Neural cell (in vitro differentiated cells): ENCODE measurements around the gene KCTD13. TPM values are rescaled to one million over a fixed set of nuclear protein-coding genes. Genes with fewer than 3 reads are reported as not detected.
A peak's percentile ranks its signal among the peaks of the same experiment; 100 is the strongest.

ENCODE experiments used
- H2AFZ ChIP-seq: fragments of 200-600, 300-800 bp; sonication (generic), shearing (Covaris generic); 2 replicates; pipeline ENCODE4 v1.6.0; 2014; ENCODE audit warnings: low read depth, mild to moderate bottlenecking, antibody characterized with exemption, low read length, moderate library complexity
- H3F3A ChIP-seq: fragments of 200-600 bp; shearing (Covaris generic); 2 replicates; pipeline ENCODE4 v1.6.1; 2016; ENCODE audit warnings: mild to moderate bottlenecking, moderate library complexity, mixed read lengths, antibody characterized with exemption, low read length; ENCODE audit not compliant: insufficient read depth, poor library complexity, severe bottlenecking
- H3K27ac ChIP-seq: fragments of 200-600, 300-800 bp; sonication (generic), shearing (Covaris generic); 2 replicates; pipeline ENCODE4 v1.5.1; 2014; ENCODE audit warnings: mild to moderate bottlenecking, low read length, moderate library complexity
- H3K27me3 ChIP-seq: fragments of 300-800, 200-600 bp; sonication (generic), shearing (Covaris generic); 2 replicates; pipeline ENCODE4 v1.6.0; 2014; ENCODE audit warnings: mild to moderate bottlenecking, low read depth, low read length, moderate library complexity; ENCODE audit not compliant: insufficient read depth
- H3K36me3 ChIP-seq: fragments of 300-800, 200-600 bp; sonication (generic), shearing (Covaris generic); 2 replicates; pipeline ENCODE4 v1.5.1; 2014; ENCODE audit warnings: mild to moderate bottlenecking, antibody characterized with exemption, low read length, moderate library complexity; ENCODE audit not compliant: insufficient read depth
- H3K4me2 ChIP-seq: fragments of 300-800, 200-600 bp; sonication (generic), shearing (Covaris generic); 2 replicates; pipeline ENCODE4 v1.6.0; 2014; ENCODE audit warnings: mild to moderate bottlenecking, low read length
- H3K4me3 ChIP-seq: fragments of 300-800, 200-600 bp; sonication (generic), shearing (Covaris generic); 2 replicates; pipeline ENCODE4 v1.5.1; 2014; ENCODE audit warnings: mild to moderate bottlenecking, low read length, moderate library complexity
- H3K79me2 ChIP-seq: fragments of 200-600 bp; shearing (Covaris generic); replicated peaks from 2 replicates; pipeline ENCODE4 v1.6.0; 2014; ENCODE audit warnings: mild to moderate bottlenecking, low read length, moderate library complexity; ENCODE audit not compliant: insufficient read depth
- H3K9ac ChIP-seq: fragments of 300-800, 200-600 bp; sonication (generic), shearing (Covaris generic); 2 replicates; pipeline ENCODE4 v1.6.1; 2016; ENCODE audit warnings: mild to moderate bottlenecking, low read length, mixed read lengths
- H3K9me2 ChIP-seq: fragments of 200-600 bp; shearing (Covaris generic); 2 replicates; pipeline ENCODE4 v1.6.1; 2016; ENCODE audit warnings: mild to moderate bottlenecking, low read length, mixed read lengths; ENCODE audit not compliant: insufficient read depth
- H3K9me3 ChIP-seq: fragments of 200-600, 300-800 bp; sonication (generic), shearing (Covaris generic); 2 replicates; pipeline ENCODE4 v1.6.1; 2016; ENCODE audit warnings: mild to moderate bottlenecking, mixed run types, low read length, moderate library complexity, mixed read lengths
- H4K20me1 ChIP-seq: fragments of 200-600 bp; shearing (Covaris generic); 2 replicates; pipeline ENCODE4 v1.6.1; 2016; ENCODE audit warnings: mild to moderate bottlenecking, mixed run types; ENCODE audit not compliant: insufficient read depth
- EP300 ChIP-seq: fragments of 450-650 bp; conservative IDR thresholded peaks from 2 replicates; pipeline ENCODE4 v1.6.1; 2014; ENCODE audit warnings: antibody characterized with exemption, mild to moderate bottlenecking, moderate library complexity; ENCODE audit not compliant: poor library complexity, severe bottlenecking
- EZH2 ChIP-seq: fragments of 200-600, 300-800 bp; shearing (Covaris generic), sonication (generic); IDR thresholded peaks from 2 replicates; pipeline ENCODE4 v1.6.1; 2014; ENCODE audit warnings: antibody characterized with exemption, low read length, borderline replicate concordance, mild to moderate bottlenecking; ENCODE audit not compliant: insufficient read depth, poor library complexity, severe bottlenecking
- MXI1 ChIP-seq: fragments of 450-650 bp; conservative IDR thresholded peaks from 2 replicates; pipeline ENCODE4 v1.6.1; 2014; ENCODE audit warnings: antibody characterized with exemption, mild to moderate bottlenecking; ENCODE audit not compliant: poor library complexity, severe bottlenecking
- POLR2AphosphoS5 ChIP-seq: IDR thresholded peaks from 2 replicates; pipeline ENCODE4 v1.6.1; 2012
- RAD21 ChIP-seq: fragments of 450-650 bp; conservative IDR thresholded peaks from 2 replicates; pipeline ENCODE4 v1.6.1; 2014; ENCODE audit warnings: antibody characterized with exemption, mild to moderate bottlenecking, moderate library complexity
- REST ChIP-seq: IDR thresholded peaks from 2 replicates; pipeline ENCODE4 v1.6.1; 2012; ENCODE audit warnings: borderline replicate concordance
- SMC3 ChIP-seq: fragments of 450-650 bp; conservative IDR thresholded peaks from 2 replicates; pipeline ENCODE4 v1.6.1; 2014; ENCODE audit warnings: antibody characterized with exemption, mild to moderate bottlenecking, moderate library complexity; ENCODE audit not compliant: poor library complexity
- TAF1 ChIP-seq: IDR thresholded peaks from 2 replicates; pipeline ENCODE4 v1.6.1; 2012; ENCODE audit warnings: low read depth
- polyA plus RNA-seq: library from polyadenylated mRNA; depleted of rRNA; stranded (reverse); fragments of >200 nt; gene quantifications from 2 replicates; pipeline ENCODE4 v1.2.3, GENCODE V29; 2014
- TF ChIP-seq, protein P1 (sequence below): fragments of 450-650 bp; IDR thresholded peaks from 2 replicates; pipeline ENCODE4 v1.5.1; 2014; ENCODE audit warnings: antibody characterized with exemption, mild to moderate bottlenecking, moderate library complexity; ENCODE audit not compliant: poor library complexity, severe bottlenecking

Gene KCTD13
- polyA plus RNA-seq, 1 donor from 2014 or later, result 55.0 TPM

DNA sequence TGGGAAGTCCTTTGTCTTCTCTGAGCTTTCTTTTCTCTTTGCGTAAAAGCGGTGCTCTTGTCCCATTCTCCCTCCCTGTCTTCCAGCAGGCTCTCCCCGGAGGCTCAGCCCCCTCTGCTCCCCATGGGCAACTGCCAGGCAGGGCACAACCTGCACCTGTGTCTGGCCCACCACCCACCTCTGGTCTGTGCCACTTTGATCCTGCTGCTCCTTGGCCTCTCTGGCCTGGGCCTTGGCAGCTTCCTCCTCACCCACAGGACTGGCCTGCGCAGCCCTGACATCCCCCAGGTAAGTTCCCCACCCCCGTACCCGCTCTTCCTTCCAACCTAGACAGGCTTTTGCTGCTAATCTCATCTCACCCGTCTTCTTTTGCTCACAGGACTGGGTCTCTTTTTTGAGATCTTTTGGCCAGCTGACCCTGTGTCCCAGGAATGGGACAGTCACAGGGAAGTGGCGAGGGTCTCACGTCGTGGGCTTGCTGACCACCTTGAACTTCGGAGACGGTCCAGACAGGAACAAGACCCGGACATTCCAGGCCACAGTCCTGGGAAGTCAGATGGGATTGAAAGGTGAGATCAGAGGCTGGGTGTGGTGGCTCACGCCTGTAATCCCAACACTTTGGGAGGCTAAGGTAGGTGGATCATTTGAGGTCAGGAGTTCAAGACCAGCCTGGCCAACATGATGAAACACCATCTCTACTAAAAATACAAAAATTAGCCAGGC is 37.2 kb upstream of the KCTD13 start:
- no peak overlapping the region for H3K9ac ChIP-seq
- H3K27ac ChIP-seq, result no peak overlapping the region
- no peaks in the 10 kb centered on the region for H3F3A ChIP-seq
- no peaks in the 10 kb centered on the region for H3K9me3 ChIP-seq
- TF ChIP-seq, protein P1, sequence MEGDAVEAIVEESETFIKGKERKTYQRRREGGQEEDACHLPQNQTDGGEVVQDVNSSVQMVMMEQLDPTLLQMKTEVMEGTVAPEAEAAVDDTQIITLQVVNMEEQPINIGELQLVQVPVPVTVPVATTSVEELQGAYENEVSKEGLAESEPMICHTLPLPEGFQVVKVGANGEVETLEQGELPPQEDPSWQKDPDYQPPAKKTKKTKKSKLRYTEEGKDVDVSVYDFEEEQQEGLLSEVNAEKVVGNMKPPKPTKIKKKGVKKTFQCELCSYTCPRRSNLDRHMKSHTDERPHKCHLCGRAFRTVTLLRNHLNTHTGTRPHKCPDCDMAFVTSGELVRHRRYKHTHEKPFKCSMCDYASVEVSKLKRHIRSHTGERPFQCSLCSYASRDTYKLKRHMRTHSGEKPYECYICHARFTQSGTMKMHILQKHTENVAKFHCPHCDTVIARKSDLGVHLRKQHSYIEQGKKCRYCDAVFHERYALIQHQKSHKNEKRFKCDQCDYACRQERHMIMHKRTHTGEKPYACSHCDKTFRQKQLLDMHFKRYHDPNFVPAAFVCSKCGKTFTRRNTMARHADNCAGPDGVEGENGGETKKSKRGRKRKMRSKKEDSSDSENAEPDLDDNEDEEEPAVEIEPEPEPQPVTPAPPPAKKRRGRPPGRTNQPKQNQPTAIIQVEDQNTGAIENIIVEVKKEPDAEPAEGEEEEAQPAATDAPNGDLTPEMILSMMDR, result no peak
- TF ChIP-seq MXI1 (no peak), REST (no peak), EZH2 (no peak), TAF1 (no peak), RAD21 (no peak), SMC3 (no peak), POLR2AphosphoS5 (no peak), EP300 (no peak)
- H2AFZ ChIP-seq, result no peak overlapping the region
- no peaks in the 10 kb centered on the region for H3K79me2 ChIP-seq
- no peaks in the 10 kb centered on the region for H3K27me3 ChIP-seq
- H4K20me1 ChIP-seq, result no peaks in the 10 kb centered on the region
- H3K9me2 ChIP-seq, result no peaks in the 10 kb centered on the region
- H3K4me2 ChIP-seq, result no peak overlapping the region
- H3K4me3 ChIP-seq, result no peak overlapping the region
- H3K36me3 ChIP-seq, result no peaks in the 10 kb centered on the region

- Histone ChIP-seq H3K9me2 (no peaks in the 10 kb centered on the region), H3K4me2 (peak overlapping the region; percentile 84), H3K27me3 (no peaks in the 10 kb centered on the region), H3K9ac (peak overlapping the region; percentile 82), H3K27ac (peak overlapping the region; percentile 53), H3K79me2 (no peaks in the 10 kb centered on the region), H4K20me1 (no peaks in the 10 kb centered on the region), H3K4me3 (peak overlapping the region; percentile 88), H3K9me3 (no peaks in the 10 kb centered on the region), H2AFZ (peak overlapping the region; percentile 69), H3F3A (no peaks in the 10 kb centered on the region), H3K36me3 (no peaks in the 10 kb centered on the region)
- TF ChIP-seq EP300, result no peak
- TF ChIP-seq RAD21, result no peak
- no peak for TF ChIP-seq MXI1
- no peak for TF ChIP-seq POLR2AphosphoS5
- no peak for TF ChIP-seq TAF1
- TF ChIP-seq EZH2, result no peak
- no peak for TF ChIP-seq SMC3
- TF ChIP-seq, protein P1, result no peak
- no peak for TF ChIP-seq REST
Measured at GRCh38 chr16:29962344-29962994, 36.4 kb upstream of the KCTD13 start.
